Right kidney (tissue), 1 donor: Measurements from ENCODE around the gene AFAP1L2.

Experiments
- DNase-seq: peaks from one replicate; pipeline ENCODE4 v3.0.0-alpha.2; 2016

Gene AFAP1L2

GRCh38 chr10:114311496-114312209, 92.6 kb downstream of the AFAP1L2 start:
- DNase-seq = no peak

DNA sequence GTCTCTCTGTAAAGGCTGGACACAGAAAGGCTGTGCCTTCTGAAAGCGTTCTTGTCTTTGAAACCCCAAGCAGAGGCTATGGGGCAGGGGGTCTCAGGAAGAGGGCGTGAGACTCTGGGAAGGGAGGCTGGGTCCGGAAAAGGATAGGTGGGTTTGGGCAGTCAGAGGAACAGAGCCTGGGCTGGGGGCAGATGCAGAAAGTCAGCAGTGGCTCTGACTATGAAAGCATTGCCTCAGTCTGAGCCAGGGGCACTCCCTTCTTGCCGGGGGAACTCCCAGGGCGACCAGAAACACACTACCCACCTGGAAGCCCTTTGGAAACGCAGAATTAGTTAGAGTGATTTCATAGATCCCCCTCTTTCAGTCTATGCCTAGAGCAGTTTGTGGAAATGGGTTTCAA, 93.3 kb downstream of the AFAP1L2 start:
- DNase-seq = no peak

DNA sequence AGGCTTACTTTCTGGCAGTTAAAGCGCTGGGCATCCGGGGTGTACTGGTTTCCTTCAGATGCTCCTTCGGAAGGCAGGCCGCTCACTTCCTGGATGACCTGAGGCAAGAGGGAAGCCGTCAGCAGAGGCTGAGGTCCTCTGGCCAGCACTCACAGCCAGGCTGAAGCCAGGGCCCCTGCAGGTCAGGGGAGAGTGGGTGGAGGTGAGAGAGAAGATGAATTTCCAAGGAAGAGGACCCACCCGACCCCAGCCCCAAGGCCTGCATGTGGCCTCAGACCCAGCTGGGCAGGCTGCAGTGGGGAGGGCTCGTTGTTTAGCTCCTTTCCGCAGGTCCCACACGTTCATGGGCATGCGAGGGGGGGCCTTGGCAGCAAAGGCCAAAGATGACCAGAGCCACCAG, 94.0 kb downstream of the AFAP1L2 start:
- no peak for DNase-seq

GRCh38 chr10:114309364-114309651, 95.0 kb downstream of the AFAP1L2 start:
- no peak for DNase-seq

DNA sequence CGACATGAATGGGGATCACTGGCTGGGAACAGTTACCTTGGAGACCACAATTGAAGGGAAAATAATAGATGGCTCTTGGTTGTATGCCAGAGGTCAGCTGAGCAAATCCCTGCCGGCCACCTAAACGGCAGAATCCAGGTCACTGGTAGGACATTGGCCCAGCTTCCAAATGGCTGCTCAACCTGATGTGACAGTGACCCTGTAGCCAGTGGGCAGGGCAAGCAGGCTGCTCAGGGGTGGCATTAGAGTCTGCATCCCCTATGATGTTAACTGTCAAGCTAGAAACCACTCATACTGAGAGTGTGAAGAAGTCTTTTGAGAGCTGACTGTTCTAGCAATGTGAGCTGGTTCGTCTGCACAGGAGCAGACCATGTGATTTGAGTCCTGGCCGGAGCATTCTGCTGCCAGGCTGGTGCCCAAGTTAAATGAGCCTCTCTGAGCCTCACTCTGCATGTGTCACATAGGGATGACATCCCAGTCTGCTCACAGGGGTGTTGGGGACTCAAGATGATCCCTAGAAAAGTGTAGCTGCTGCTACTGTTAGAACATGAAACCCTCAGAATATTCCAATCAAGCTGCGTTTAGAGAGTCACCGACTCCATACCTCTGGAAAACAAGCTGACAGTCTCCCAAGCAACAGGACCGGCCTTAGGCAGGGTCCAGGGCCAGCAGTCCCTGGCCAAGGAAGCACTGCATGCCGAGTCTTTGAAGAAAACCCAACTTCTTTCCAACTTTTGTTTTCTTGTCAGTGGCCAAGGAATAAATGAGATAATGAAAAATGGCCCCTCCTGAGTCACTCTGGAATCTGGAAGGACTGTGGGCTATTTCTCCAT, 95.6 kb downstream of the AFAP1L2 start:
- no peak for DNase-seq

- no peak for DNase-seq
These were observed 96.6 kb downstream of the AFAP1L2 start for GRCh38 chr10:114307731-114308130.

DNA sequence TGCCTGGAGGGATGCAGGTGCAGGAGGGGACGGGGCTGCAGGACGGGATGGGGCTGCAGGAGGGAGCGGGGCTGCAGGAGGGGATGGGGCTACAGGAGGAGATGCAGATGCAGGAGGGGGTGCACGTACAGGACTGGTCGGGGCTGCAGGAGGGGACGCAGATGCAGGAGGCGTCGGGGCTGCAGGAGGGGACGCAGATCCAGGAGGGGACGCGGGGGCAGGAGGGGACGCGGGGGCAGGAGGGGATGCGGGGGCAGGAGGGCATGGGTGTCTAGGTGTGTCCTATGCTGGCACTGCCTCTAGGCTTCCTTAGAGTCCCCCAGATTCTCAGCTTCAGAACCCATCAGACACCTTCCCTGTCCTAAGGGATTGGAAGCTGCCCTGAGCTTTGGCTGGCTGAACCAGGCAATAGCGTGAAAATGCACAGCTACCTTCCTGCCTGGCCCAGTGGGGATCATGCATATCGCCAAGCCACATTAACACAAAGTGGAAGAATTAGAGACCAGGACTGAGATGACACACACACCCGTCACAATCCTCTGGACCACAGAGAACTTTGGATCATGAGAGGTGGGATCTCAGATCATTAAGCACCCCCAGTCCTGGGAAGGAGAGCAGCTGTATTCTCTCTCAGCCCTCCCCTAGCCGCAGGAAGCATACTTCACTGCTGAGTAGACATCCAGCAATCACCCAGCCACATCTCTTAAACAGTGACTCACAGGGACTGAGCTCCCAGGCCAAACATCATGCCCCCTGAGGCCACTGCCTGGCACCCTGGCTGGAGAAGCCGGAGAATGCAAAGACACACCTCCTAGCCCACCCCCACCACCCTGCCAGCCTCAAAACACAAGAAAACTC, 98.0 kb downstream of the AFAP1L2 start:
- DNase-seq = no peak

GRCh38 chr10:114305521-114305925, 98.8 kb downstream of the AFAP1L2 start:
- DNase-seq = no peak

DNA sequence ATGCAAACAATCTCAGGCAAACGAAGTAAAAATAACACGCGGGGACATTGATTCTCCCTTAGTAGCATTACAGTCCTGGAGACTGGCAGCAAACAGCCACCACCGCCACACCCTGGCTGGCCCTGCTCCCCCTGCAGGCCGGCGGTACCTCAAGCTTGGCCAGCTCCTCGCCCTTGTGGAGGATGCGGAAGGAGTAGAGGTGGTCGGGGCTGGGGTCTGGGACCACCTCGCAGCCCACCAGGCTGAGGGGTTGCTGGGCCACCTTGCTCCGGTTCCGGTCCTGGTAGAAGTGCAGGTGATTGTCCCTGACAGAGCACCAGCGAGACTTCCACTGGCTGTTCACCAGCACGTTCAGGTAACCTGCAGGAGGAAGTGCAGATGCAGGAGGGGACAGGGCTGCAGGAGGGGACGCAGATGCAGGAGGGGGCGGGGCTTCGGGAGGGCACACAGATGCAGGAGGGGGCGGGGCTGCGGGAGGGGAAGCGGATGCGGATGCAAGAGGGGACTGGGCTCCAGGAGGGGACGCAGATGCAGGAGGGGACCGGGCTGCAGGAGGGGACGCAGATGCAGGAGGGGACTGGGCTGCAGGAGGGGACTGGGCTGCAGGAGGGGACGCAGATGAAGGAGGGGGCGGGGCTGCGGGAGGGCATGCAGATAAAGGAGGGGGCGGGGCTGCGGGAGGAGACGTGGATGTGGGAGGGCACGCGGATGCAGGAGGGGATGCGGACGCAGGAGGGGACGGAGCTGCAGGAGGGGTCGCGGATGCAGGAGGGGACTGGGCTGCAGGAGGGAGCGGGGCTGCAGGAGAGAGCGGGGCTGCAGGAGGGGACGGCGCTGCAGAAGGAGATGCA, 99.5 kb downstream of the AFAP1L2 start:
- peak; percentile 84 for DNase-seq

DNA sequence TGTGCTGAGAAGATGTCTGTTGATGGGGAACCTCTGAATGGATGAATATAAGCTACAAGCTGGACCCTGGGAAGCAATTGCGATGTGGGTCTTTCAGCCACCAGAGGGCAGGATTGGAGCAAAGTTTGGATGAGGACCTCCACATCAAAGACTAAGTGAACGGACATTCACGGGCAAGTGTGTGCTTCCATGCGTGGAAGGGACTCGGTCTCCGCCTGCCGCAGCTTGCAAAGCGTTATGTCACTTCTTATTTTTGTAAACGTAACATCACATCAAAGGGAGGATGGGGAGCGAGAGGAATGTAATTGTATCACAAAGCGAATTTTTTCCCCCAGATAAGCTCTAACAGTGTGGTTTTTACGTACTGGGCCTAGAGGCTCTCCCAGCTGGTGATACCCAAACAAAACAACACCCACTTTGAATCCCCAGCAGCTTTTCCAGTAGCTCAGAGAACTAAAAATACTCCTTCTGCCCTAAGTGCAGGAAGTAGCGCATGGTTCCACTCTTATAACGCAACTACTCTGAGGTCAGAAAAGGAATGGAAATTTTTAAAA, 100.2 kb downstream of the AFAP1L2 start:
- peak; percentile 80 for DNase-seq

GRCh38 chr10:114303556-114303955, 100.7 kb downstream of the AFAP1L2 start:
- DNase-seq = no peak

- no peak for DNase-seq
These were observed 102.2 kb downstream of the AFAP1L2 start for GRCh38 chr10:114301951-114302710.

DNA sequence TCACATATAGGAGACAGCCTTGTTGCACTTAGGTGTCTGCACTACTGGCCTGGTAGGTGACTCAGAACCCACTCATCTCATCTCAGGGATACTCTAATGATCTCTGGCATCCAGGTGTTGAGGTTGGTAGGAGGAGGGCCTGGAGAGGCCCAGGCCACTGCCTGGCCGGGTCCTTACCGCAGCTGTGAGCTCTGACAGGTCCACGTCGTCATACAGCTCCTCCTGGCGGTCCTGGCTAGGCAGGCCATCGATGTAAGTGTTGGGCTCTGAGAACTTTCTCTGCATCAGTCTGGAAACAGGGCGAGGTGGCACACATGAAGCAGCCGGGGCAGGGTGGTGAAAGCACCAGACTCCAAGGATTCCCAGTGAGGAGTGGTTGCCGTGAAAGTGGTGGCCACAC, 103.1 kb downstream of the AFAP1L2 start:
- no peak for DNase-seq

DNA sequence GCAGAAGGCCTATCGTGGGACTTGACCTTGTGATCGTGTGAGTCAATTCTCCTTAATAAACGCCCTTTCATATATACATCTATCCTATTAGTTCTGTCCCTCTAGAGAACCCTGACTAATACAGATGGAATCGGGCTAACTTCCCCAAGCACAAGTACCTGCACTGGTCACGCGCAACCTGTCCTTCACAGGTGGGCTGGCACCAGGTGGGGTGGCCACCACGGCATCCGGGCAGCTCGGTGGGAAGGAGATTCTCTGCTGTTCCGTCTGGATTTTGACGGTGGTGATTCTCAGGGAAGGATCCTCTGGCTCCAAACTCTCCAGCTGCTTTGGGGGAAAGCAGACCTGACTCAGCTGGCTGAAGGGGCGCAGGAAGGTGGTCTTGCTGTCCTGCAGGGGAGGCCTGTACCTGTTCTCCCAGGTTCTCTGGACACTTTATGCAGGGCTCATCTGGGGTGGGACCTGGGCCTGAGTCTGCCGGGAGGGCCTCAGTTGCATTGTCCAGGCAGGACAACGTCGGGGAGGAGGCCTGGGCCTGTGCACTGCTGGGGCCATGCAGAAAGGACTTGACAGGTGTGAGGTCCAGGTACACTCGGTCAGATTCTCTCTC, 104.2 kb downstream of the AFAP1L2 start:
- no peak for DNase-seq

DNA sequence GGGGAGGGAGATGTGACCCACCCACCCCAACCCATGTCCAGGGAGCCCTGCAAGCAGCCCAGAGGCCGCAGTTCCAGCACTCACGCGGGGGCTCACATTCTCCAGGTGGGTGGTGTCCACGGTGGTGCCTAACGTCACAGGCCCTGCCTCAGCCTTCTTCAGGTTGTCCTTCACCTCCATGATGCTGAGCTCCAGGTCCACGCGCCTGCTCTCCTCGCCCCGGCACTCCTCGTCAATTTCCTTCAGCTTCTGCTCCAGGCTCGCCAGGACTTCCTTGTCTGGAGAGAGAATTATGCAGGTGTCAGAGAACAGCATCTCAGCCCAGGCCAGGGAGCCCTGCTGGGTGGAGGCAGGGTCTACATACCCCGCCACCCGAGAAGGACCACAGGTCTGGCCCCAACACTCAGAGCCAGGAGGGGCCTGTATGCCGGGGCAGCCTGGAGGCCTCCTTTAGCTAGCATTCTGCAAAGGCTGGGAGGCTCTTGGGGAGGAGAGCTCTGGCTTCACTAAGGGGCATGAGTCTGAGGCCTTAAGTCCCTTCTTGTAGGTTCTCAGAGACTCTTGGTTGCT, 107.1 kb downstream of the AFAP1L2 start:
- no peak for DNase-seq

DNA sequence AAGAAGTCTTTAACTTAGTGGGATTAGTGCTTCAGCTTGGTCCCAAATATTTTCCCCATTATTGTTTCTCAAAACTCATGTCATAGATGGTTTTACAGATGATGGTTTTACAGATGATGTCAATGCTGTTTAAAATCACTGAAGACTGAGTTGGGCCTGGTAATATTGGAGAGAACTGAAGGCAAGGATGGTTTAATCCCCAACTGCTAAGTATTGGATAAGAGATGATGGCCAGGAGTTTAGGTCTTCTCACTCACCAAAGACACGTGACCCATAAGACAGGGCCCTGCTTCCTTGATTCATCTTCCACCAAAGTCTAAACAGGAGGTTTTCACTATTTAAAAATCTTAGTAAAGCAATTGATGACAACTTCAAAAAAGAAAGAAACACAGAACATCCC, 108.9 kb downstream of the AFAP1L2 start:
- DNase-seq = no peak

DNA sequence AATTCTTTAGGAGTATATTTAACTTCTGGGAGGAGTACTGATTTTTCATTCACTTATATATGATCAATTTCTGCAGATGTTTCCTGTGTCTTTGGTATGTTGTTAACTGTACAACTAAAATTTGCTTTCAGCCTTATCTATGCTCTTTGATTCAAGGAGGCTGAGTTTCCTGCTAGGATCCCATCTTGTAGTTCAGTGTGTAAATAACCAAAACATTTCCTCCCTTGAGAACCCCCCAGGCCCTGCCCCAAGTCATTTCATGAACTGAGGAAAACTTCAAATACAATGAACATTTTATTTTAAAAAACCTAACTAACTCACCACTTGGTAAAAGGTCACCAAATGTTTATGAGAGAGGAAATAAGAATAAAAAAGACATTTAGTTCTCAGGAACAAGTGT, 109.8 kb downstream of the AFAP1L2 start:
- DNase-seq = no peak

GRCh38 chr10:114293075-114293474, 111.2 kb downstream of the AFAP1L2 start:
- DNase-seq = no peak

- no peak for DNase-seq
These were observed 112.8 kb downstream of the AFAP1L2 start for GRCh38 chr10:114291516-114291915.

GRCh38 chr10:114291076-114291475, 113.2 kb downstream of the AFAP1L2 start:
- DNase-seq = no peak
